Liver (tissue), 9 donors: ENCODE results near the gene COPG2. TPM values are rescaled to one million over a fixed set of nuclear protein-coding genes. Genes with fewer than 3 reads are reported as not detected.

Experiments used
- DNase-seq: peaks from one replicate; pipeline ENCODE4 v3.0.0-alpha.2; 2017; ENCODE audit warnings: low spot score
- H3K27ac ChIP-seq, 2 donors: one replicate each; pipeline ENCODE4 v1.7.0; 2013; ENCODE audit warnings: inconsistent platforms in 2 of 2, low read length in 2 of 2, control low read depth in 1 of 2, low read depth in 1 of 2, mild to moderate bottlenecking in 1 of 2
- H3K27me3 ChIP-seq, 4 donors: one replicate each; pipeline versions ENCODE4 v1.6.1 to v1.7.0; 2013; ENCODE audit warnings: low read length in 3 of 4, inconsistent platforms in 1 of 4, mild to moderate bottlenecking in 1 of 4, moderate library complexity in 1 of 4; ENCODE audit not compliant: control insufficient read depth in 4 of 4, insufficient read depth in 4 of 4
- H3K36me3 ChIP-seq, 4 donors: one replicate each; pipeline versions ENCODE4 v1.6.1 to v1.7.0; 2013; ENCODE audit warnings: low read length in 3 of 4, mild to moderate bottlenecking in 3 of 4, low read depth in 1 of 4, moderate library complexity in 1 of 4; ENCODE audit not compliant: control insufficient read depth in 4 of 4, insufficient read depth in 3 of 4
- H3K4me1 ChIP-seq, 4 donors: one replicate each; pipeline versions ENCODE4 v1.6.1 to v1.7.0; 2013; ENCODE audit warnings: low read length in 3 of 4, mild to moderate bottlenecking in 3 of 4, moderate library complexity in 1 of 4; ENCODE audit not compliant: control insufficient read depth in 4 of 4, insufficient read depth in 4 of 4
- H3K4me3 ChIP-seq, 3 donors: one replicate each; pipeline versions ENCODE4 v1.6.1 to v1.7.0; 2013; ENCODE audit warnings: low read length in 3 of 3, control low read depth in 1 of 3, low read depth in 1 of 3, mild to moderate bottlenecking in 1 of 3
- H3K9ac ChIP-seq, 2 donors: one replicate each; pipeline ENCODE4 v1.7.0; 2013; ENCODE audit warnings: low read length in 2 of 2, mild to moderate bottlenecking in 2 of 2, moderate library complexity in 2 of 2, control low read depth in 1 of 2, low read depth in 1 of 2
- H3K9me3 ChIP-seq, 4 donors: one replicate each; pipeline versions ENCODE4 v1.6.1 to v1.7.0; 2013; ENCODE audit warnings: low read length in 3 of 4; ENCODE audit not compliant: control insufficient read depth in 4 of 4
- EGR1 ChIP-seq, 2 donors: IDR thresholded peaks; 2 replicates each; pipeline ENCODE4 v1.6.1; 2016 to 2018; ENCODE audit warnings: antibody characterized with exemption in 2 of 2, low read depth in 2 of 2
- FOXA1 ChIP-seq: IDR thresholded peaks from 2 replicates; pipeline ENCODE4 v1.6.1; 2016; ENCODE audit warnings: antibody characterized with exemption
- FOXA2 ChIP-seq: IDR thresholded peaks from 2 replicates; pipeline ENCODE4 v1.6.1; 2016; ENCODE audit warnings: antibody characterized with exemption
- GABPA ChIP-seq, 2 donors: IDR thresholded peaks in 1 of 2; conservative IDR thresholded peaks in 1 of 2; 2 replicates each; pipeline ENCODE4 v1.6.1; 2016; ENCODE audit warnings: antibody characterized with exemption in 2 of 2, mild to moderate bottlenecking in 1 of 2, moderate library complexity in 1 of 2
- HNF4A ChIP-seq, 2 donors: conservative IDR thresholded peaks; 2 replicates each; pipeline ENCODE4 v1.6.1; 2016; ENCODE audit warnings: antibody characterized with exemption in 2 of 2, mild to moderate bottlenecking in 2 of 2
- HNF4G ChIP-seq: IDR thresholded peaks from 2 replicates; pipeline ENCODE4 v1.6.1; 2016; ENCODE audit warnings: antibody characterized with exemption
- JUND ChIP-seq, 2 donors: IDR thresholded peaks; 2 replicates each; pipeline ENCODE4 v1.6.1; 2016; ENCODE audit warnings: antibody characterized with exemption in 2 of 2
- MAX ChIP-seq: IDR thresholded peaks from 2 replicates; pipeline ENCODE4 v1.6.1; 2016; ENCODE audit warnings: antibody characterized with exemption
- NR2F2 ChIP-seq: IDR thresholded peaks from 2 replicates; pipeline ENCODE4 v1.6.1; 2016; ENCODE audit warnings: antibody characterized with exemption
- RAD21 ChIP-seq, 2 donors: IDR thresholded peaks; 2 replicates each; pipeline ENCODE4 v1.6.1; 2016; ENCODE audit warnings: antibody characterized with exemption in 2 of 2, mild to moderate bottlenecking in 2 of 2
- RXRA ChIP-seq, 2 donors: IDR thresholded peaks; 2 replicates each; pipeline ENCODE4 v1.6.1; 2017 to 2018; ENCODE audit warnings: antibody characterized with exemption in 2 of 2, mild to moderate bottlenecking in 1 of 2
- SP1 ChIP-seq: IDR thresholded peaks from 2 replicates; pipeline ENCODE4 v1.6.1; 2018; ENCODE audit warnings: antibody characterized with exemption, mild to moderate bottlenecking
- TAF1 ChIP-seq: conservative IDR thresholded peaks from 2 replicates; pipeline ENCODE4 v1.6.1; 2016; ENCODE audit warnings: antibody characterized with exemption, mild to moderate bottlenecking
- YY1 ChIP-seq: IDR thresholded peaks from 2 replicates; pipeline ENCODE4 v1.6.1; 2016; ENCODE audit warnings: antibody characterized with exemption, mild to moderate bottlenecking
- ZBTB33 ChIP-seq: IDR thresholded peaks from 2 replicates; pipeline ENCODE4 v1.6.1; 2016; ENCODE audit warnings: antibody characterized with exemption
- WGBS: extraction: QIAGEN DNeasy Blood & Tissue Kit; methylation state at CpG from one replicate; pipeline ENCODE4 v1.1.7; 2013; 5-methylcytosine and 5-hydroxymethylcytosine counted together
- polyA plus RNA-seq, 2 donors: library from polyadenylated mRNA; stranded (reverse) in 1 of 2; unstranded in 1 of 2; fragments of 200-250 nt in 1 of 2; fragments of >200 nt in 1 of 2; fragmentation: Nextera tagmentation in 1 of 2; extraction: Ambion mirVana in 1 of 2; gene quantifications; one replicate each; pipeline versions ENCODE4 v1.2.1 to v1.2.3, GENCODE V29; 2013 to 2015
- total RNA-seq, 2 donors: library from RNA; depleted of rRNA; stranded (reverse); fragments of >200 nt; gene quantifications; one replicate each; pipeline ENCODE4 v1.2.3, GENCODE V29; 2014
- TF ChIP-seq, protein P1 (sequence below): IDR thresholded peaks from 2 replicates; pipeline ENCODE4 v1.6.1; 2016; ENCODE audit warnings: antibody characterized with exemption
- TF ChIP-seq, protein P2 (sequence below): fragments of 150-350 bp; IDR thresholded peaks from 2 replicates; pipeline ENCODE4 v1.5.1; 2017; ENCODE audit warnings: improper control_type of control experiment, low read depth, low read length; ENCODE audit not compliant: missing input control
- TF ChIP-seq, protein P3 (sequence below): IDR thresholded peaks from 2 replicates; pipeline ENCODE4 v1.6.1; 2016; ENCODE audit warnings: antibody characterized with exemption, mild to moderate bottlenecking
- donor health status: healthy.
- donor health status: healthy.
- donor health status: healthy.
- donor health status: healthy.
- donor health status: healthy.

The COPG2 gene
- total and polyA plus RNA-seq, 4 donors: 0.99 to 10.3 (median 4.7) TPM

DNA sequence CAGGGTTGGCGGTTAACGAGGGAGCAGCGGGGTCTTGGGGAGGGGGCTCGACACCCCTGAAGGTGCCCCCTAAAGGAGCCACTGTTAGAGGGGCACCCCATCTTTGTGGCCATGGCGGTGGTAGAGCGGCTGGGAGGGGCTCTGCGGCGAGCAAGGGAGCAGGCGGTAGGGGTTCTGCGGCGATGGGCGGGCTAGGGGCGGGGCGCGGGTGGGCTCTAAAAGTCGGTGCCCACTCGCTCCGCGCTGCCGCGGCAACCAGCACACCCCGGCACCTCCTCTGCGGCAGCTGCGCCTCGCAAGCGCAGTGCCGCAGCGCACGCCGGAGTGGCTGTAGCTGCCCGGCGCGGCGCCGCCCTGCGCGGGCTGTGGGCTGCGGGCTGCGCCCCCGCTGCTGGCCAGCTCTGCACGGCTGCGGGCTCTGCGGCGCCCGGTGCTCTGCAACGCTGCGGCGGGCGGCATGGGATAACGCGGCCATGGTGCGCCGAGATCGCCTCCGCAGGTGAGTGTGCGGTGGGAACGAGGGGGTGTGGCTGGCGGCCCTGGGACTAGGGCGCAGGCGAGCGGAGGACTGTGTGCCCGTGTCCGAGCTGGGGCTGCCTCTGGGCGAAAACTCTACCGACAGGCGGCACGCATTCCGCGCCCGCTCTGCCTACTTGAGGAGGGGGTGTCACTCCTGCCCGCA lies 176.6 kb downstream of the COPG2 start, which contains the start of gene MEST:
MEST (plus strand) TSS at position 245 of the 682 bp plus-strand sequence; CDS start at position 474, 229 bp downstream.
- 54% methylated on average over 71 of the region's 71 CpGs for WGBS
- Histone ChIP-seq H3K4me1 (peaks cover 0 to 31% (median 20%) of the 10 kb centered on the region in 4 donors), H3K36me3 (no peaks in the 10 kb centered on the region), H3K9me3 (no peaks in the 10 kb centered on the region), H3K27me3 (no peaks in the 10 kb centered on the region), H3K4me3 (peak within 1 kb of the TSS; percentile 26 to 48 (median 42)), H3K9ac (no peak within 1 kb of the TSS), H3K27ac (no peak within 1 kb of the TSS)
- DNase-seq: no peak
- TF ChIP-seq RXRA (IDR thresholded peaks at IDR 0.05) (no peak), HNF4G (no peak), TAF1 (no peak), FOXA1 (no peak), EGR1 (IDR thresholded peaks at IDR 0.05; ENCODE audit: low read depth in 2 of 2) (no peak), RAD21 (IDR thresholded peaks at IDR 0.05) (no peak), ZBTB33 (no peak), SP1 (no peak), HNF4A (conservative IDR thresholded peaks at IDR 0.05) (no peak), GABPA (IDR thresholded peaks at IDR 0.05 in 1 of 2, conservative IDR thresholded peaks at IDR 0.05 in 1 of 2) (no peak), NR2F2 (no peak), YY1 (no peak), FOXA2 (no peak), MAX (no peak), JUND (IDR thresholded peaks at IDR 0.05) (no peak)
- TF ChIP-seq, protein P1, sequence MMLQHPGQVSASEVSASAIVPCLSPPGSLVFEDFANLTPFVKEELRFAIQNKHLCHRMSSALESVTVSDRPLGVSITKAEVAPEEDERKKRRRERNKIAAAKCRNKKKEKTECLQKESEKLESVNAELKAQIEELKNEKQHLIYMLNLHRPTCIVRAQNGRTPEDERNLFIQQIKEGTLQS: no peak
- TF ChIP-seq, protein P2, sequence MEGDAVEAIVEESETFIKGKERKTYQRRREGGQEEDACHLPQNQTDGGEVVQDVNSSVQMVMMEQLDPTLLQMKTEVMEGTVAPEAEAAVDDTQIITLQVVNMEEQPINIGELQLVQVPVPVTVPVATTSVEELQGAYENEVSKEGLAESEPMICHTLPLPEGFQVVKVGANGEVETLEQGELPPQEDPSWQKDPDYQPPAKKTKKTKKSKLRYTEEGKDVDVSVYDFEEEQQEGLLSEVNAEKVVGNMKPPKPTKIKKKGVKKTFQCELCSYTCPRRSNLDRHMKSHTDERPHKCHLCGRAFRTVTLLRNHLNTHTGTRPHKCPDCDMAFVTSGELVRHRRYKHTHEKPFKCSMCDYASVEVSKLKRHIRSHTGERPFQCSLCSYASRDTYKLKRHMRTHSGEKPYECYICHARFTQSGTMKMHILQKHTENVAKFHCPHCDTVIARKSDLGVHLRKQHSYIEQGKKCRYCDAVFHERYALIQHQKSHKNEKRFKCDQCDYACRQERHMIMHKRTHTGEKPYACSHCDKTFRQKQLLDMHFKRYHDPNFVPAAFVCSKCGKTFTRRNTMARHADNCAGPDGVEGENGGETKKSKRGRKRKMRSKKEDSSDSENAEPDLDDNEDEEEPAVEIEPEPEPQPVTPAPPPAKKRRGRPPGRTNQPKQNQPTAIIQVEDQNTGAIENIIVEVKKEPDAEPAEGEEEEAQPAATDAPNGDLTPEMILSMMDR: no peak
- TF ChIP-seq, protein P3, sequence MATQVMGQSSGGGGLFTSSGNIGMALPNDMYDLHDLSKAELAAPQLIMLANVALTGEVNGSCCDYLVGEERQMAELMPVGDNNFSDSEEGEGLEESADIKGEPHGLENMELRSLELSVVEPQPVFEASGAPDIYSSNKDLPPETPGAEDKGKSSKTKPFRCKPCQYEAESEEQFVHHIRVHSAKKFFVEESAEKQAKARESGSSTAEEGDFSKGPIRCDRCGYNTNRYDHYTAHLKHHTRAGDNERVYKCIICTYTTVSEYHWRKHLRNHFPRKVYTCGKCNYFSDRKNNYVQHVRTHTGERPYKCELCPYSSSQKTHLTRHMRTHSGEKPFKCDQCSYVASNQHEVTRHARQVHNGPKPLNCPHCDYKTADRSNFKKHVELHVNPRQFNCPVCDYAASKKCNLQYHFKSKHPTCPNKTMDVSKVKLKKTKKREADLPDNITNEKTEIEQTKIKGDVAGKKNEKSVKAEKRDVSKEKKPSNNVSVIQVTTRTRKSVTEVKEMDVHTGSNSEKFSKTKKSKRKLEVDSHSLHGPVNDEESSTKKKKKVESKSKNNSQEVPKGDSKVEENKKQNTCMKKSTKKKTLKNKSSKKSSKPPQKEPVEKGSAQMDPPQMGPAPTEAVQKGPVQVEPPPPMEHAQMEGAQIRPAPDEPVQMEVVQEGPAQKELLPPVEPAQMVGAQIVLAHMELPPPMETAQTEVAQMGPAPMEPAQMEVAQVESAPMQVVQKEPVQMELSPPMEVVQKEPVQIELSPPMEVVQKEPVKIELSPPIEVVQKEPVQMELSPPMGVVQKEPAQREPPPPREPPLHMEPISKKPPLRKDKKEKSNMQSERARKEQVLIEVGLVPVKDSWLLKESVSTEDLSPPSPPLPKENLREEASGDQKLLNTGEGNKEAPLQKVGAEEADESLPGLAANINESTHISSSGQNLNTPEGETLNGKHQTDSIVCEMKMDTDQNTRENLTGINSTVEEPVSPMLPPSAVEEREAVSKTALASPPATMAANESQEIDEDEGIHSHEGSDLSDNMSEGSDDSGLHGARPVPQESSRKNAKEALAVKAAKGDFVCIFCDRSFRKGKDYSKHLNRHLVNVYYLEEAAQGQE: no peak
